ENCODE measurements around the gene PTPRE. TPM values are rescaled to one million over a fixed set of nuclear protein-coding genes. Genes with fewer than 3 reads are reported as not detected.

PTPRE gene
- total RNA-seq, 1 donor from 2014 or later = 20.9 TPM

GRCh38 chr10:128047351-128047750 is 140.4 kb downstream of the PTPRE start:
- peak; percentile 64 for DNase-seq

- peak; percentile 68 for DNase-seq
Measured at GRCh38 chr10:128047991-128048818, 141.3 kb downstream of the PTPRE start.

- no peak for DNase-seq
Measured at GRCh38 chr10:128048819-128049210, 141.9 kb downstream of the PTPRE start.

- DNase-seq = no peak
Measured at GRCh38 chr10:128049226-128050120, 142.6 kb downstream of the PTPRE start.

GRCh38 chr10:128050121-128050516 is 143.2 kb downstream of the PTPRE start:
- no peak for DNase-seq

GRCh38 chr10:128050936-128051335 is 144.0 kb downstream of the PTPRE start:
- no peak for DNase-seq

- DNase-seq = no peak
Measured at GRCh38 chr10:128051548-128051947, 144.6 kb downstream of the PTPRE start.

- no peak for DNase-seq
Measured at GRCh38 chr10:128052696-128053095, 145.8 kb downstream of the PTPRE start.

GRCh38 chr10:128053356-128053755 is 146.5 kb downstream of the PTPRE start:
- DNase-seq = no peak

- DNase-seq = no peak
Measured at GRCh38 chr10:128054163-128054970, 147.5 kb downstream of the PTPRE start.

- DNase-seq = no peak
Measured at GRCh38 chr10:128055061-128055868, 148.4 kb downstream of the PTPRE start.

- no peak for DNase-seq
Measured at GRCh38 chr10:128056303-128057050, 149.6 kb downstream of the PTPRE start.

GRCh38 chr10:128058106-128058749 is 151.3 kb downstream of the PTPRE start:
- no peak for DNase-seq

GRCh38 chr10:128058750-128059134 is 151.8 kb downstream of the PTPRE start:
- DNase-seq = no peak

GRCh38 chr10:128059266-128059981 is 152.5 kb downstream of the PTPRE start:
- no peak for DNase-seq

GRCh38 chr10:128059982-128060293 is 153.0 kb downstream of the PTPRE start:
- DNase-seq = no peak

GRCh38 chr10:128060341-128061250 is 153.7 kb downstream of the PTPRE start:
- no peak for DNase-seq
